T-helper 9 cell (primary cell): ENCODE data around the gene MTLN.
"Not testable (repeated sequence)": the region's sequence is repeated elsewhere in the genome, so short reads cannot be mapped to it uniquely, and the experiment has no call there.

Source experiments
- DNase-seq: peaks from one replicate; pipeline ENCODE4 v3.0.0-alpha.2; 2020

The MTLN gene

DNA sequence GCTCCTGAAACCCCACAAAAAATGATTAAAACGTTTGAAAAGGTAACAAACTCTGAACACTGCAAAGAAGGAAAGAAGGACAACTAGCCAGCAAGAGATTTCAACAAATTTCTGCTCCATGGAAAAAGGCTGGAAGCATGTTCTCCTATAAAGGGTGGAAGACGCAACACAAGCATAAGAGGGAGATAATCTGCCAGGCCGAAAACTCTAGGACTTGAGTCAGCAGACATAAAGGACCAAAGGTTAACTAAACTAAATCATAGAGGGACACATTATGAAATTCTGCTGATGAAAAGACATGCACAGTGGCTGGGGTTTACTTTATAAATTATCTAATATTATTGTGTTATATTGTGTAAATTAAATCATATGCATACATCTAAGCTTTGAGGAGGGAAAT, 14.3 kb downstream of the MTLN start:
- no peak for DNase-seq

DNA sequence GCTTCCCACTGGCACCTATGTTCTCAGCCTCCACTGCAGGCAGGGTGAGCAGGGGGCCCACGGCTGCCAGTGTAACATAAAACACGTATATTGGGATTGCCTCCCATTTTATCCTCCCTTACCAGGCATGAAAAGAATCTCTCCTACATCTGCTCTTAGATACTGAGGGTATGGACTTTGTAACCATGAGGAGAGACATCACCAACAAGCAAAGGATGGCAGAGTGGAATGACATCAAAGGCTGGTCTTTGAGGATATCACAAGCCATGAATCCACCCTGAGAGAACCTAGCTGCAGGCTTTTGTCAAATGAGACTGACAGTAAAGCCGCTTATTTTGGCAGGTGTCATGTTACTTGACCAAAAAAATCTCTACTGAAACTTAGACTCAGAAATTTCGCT, 14.9 kb downstream of the MTLN start:
- no peak for DNase-seq

DNA sequence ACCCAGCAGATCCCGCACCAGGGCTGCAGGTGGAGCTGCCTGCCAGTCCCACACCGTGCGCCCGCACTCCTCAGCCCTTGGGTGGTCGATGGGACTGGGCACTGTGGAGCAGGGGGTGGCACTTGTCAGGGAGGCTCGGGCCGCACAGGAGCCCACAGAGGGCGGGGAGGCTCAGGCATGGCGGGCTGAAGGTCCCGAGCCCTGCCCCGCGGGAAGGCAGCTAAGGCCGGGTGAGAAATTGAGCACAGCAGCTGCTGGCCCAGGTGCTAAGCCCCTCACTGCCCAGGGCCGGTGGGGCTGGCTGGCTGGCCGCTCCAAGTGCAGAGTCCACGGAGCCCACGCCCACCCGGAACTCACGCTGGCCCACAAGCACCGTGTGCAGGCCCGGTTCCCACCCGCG, 22.2 kb downstream of the MTLN start:
- not testable (repeated sequence) for DNase-seq

DNA sequence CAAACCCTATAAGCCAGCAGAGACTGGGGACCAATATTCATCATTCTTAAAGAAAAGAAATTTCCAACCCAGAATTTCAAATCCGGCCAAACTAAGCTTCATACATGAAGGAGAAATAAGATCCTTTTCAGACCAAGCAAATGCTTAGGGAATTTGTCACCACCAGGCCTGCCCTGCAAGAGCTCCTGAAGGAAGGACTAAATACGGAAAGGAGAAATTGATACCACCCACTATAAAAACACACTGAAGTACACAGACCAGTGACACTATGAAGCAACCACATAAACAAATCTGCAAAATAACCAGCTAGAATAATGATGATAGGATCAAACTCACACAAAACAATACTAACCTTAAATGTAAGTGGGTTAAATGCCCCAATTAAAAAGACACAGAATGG, 29.9 kb downstream of the MTLN start:
- no peak for DNase-seq

DNA sequence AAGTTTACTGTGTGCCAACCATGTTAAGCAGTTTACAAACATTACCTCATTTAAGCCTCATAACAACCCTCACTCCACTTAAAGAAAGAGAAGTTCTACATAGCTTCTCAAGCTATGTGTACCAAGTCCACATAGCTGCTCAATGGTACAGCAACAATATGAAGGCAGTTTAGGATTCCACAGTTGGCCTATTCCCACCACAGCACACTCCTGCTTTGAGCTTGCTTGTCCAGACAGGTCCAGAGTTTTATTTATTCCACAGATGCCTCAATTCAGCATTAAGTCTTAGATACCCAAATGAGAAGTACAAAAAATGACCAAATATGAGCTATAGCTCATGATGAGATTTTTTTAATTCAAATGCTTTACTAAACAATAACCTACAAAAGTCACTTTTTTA, 32.3 kb downstream of the MTLN start:
- no peak for DNase-seq

DNA sequence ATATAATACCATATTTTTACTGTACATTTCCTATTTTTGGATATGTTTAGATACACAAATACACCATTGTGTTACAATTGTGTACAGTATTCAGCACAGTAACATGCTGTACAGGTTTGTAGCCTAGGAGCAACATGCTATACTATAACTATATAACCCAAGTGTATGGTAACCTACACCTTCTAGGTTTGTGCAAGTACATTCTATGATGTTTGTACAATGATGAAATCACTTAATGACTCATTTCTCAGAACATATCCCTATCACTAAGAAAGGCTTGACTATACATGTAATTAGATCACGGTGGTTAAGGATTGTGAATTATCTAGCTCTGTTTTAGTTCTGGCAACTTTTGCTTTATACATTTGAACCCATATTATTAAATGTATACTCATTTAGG, 38.8 kb downstream of the MTLN start:
- no peak for DNase-seq

DNA sequence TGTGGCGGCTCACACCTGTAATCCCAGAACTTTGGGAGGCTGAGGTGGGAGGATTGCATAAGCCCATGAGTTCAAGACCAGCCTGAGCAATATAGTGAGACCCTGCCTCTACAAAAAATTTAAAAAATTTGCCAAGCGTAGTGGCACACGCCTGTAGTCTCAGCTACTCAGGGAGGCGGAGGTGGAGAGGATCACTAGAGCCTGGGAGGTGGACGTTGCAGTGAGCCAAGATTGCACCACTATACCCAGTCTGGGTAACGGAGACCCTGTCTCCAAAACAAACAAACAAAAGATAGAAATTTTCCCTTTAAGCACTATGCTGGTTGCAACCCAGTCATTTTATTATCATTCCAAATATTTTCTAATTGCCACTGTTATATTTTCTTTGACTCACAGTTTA, 39.8 kb downstream of the MTLN start:
- no peak for DNase-seq

DNA sequence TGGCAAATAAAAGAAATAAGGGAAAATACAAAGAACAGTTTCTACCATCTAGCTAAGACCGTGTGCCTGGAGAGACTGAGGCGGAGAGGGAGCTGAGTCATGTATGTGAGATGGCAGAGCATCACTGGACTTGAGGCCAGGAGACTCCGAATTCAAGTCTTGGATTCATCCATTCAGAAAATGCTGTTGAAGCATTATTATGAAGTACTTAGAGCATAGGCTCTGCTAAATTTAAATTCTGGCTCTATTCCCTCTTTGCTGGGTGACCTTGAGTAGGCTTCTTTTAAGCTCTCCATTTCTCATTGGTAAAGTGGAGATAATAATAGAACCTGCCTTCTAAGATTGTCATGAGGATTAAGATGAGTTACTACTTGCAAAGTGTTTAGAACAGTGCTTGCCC, 42.2 kb downstream of the MTLN start:
- no peak for DNase-seq

DNA sequence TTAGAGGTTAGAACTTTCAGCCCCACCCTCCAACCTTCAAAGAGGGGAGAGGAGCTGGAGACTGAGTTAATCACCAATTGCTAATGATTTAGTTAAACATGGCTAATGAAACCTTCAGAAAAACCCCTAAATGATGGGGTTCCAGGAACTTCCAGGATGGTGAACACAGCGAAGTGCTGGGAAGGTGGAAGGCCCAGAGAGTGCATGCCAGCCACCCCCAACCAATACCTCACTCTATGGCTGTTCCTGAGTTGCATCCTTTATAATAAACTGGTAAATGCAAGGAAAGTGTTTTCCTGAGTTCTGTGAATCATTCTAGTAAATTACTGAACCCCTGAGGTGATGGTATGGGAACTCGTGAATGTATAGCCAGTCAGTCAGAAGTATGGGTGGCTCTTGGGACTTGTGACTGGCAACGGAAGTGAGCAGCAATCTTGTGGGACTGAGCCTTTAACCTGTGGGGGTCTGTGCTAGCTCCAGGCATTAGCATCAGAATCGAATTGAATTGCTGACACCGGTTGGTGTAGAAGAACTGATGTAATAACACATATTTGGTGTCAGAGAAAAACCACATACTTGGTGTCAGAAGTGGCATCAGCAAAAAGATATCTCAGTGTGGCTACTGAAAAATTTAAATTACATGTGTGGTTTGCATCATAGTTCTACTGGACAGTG, 44.9 kb downstream of the MTLN start:
- no peak for DNase-seq

DNA sequence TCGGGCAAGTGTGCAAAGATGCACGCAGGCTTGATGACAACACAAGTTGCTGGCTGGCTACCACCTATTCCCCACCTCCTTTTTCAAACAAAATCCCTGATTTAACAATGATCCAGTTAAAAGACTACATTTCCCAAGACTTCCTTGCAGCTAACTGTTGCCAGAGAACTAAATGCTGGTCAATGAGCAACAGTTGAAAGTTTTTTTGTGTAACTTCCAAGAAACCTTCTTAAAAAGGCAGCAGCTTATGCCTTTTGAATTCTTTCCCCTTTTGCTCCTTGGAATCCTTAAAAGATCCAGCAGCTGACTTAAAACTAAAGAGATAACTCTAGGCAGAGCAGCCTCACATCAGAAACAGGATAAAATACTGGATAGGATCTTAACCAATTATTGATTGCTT, 46.1 kb downstream of the MTLN start:
- DNase-seq: no peak
